CD4-positive, alpha-beta T cell treated with Interleukin-6 at 100 ng/mL for 8 hours (primary cell): ENCODE results near the gene DCAF8.

ENCODE experiments used
- DNase-seq: peaks from one replicate; pipeline ENCODE4 v3.0.0-alpha.2; 2020; ENCODE audit warnings: mixed read lengths, low spot score

Gene DCAF8

GRCh38 chr1:160264795-160265307, 2.5 kb upstream of the DCAF8 start:
- no peak for DNase-seq

- peak; percentile 72 for DNase-seq
Measured at GRCh38 chr1:160261556-160261892, 825 bp downstream of the DCAF8 start.

- no peak for DNase-seq
Measured at GRCh38 chr1:160260406-160261382, 1.7 kb downstream of the DCAF8 start.

GRCh38 chr1:160258177-160258798, 4.1 kb downstream of the DCAF8 start:
- DNase-seq: no peak

GRCh38 chr1:160257411-160258015, 4.8 kb downstream of the DCAF8 start:
- no peak for DNase-seq

GRCh38 chr1:160256396-160257046, 5.8 kb downstream of the DCAF8 start:
- no peak for DNase-seq

GRCh38 chr1:160255781-160256300, 6.5 kb downstream of the DCAF8 start:
- DNase-seq: no peak

- DNase-seq: peak; percentile 51
Measured at GRCh38 chr1:160251687-160252526, 10.4 kb downstream of the DCAF8 start.

- DNase-seq: no peak
Measured at GRCh38 chr1:160251011-160251410, 11.3 kb downstream of the DCAF8 start.

- DNase-seq: no peak
Measured at GRCh38 chr1:160247053-160247452, 15.3 kb downstream of the DCAF8 start.

GRCh38 chr1:160245434-160245833, 16.9 kb downstream of the DCAF8 start:
- DNase-seq: no peak

GRCh38 chr1:160244209-160244608, 18.1 kb downstream of the DCAF8 start:
- no peak for DNase-seq

GRCh38 chr1:160243767-160244166, 18.6 kb downstream of the DCAF8 start:
- no peak for DNase-seq

- no peak for DNase-seq
Measured at GRCh38 chr1:160239582-160240299, 22.6 kb downstream of the DCAF8 start.

- no peak for DNase-seq
Measured at GRCh38 chr1:160238408-160238807, 23.9 kb downstream of the DCAF8 start.

GRCh38 chr1:160237558-160237957, 24.8 kb downstream of the DCAF8 start:
- no peak for DNase-seq

GRCh38 chr1:160236806-160237205, 25.5 kb downstream of the DCAF8 start:
- DNase-seq: no peak

- no peak for DNase-seq
Measured at GRCh38 chr1:160232911-160233310, 29.4 kb downstream of the DCAF8 start.

- no peak for DNase-seq
Measured at GRCh38 chr1:160228431-160228830, 33.9 kb downstream of the DCAF8 start.

- DNase-seq: no peak
Measured at GRCh38 chr1:160227561-160227960, 34.8 kb downstream of the DCAF8 start.
